Parathyroid adenoma (tissue), 2 donors: Measurements from ENCODE around the gene TENM3.

Experiments used
- H2AFZ ChIP-seq: fragments of 300-600 bp; sonication (generic); one replicate; pipeline ENCODE4 v1.7.0; 2017; ENCODE audit warnings: antibody characterized with exemption, mild to moderate bottlenecking
- H3K27ac ChIP-seq: fragments of 300-600 bp; sonication (generic); one replicate; pipeline ENCODE4 v1.7.0; 2017
- H3K27me3 ChIP-seq: fragments of 300-600 bp; sonication (generic); one replicate; pipeline ENCODE4 v1.7.0; 2017; ENCODE audit warnings: low read length; ENCODE audit not compliant: control insufficient read depth, insufficient read depth
- H3K36me3 ChIP-seq: fragments of 300-600 bp; sonication (generic); one replicate; pipeline ENCODE4 v1.7.0; 2017; ENCODE audit warnings: low read length; ENCODE audit not compliant: control insufficient read depth, insufficient read depth
- H3K4me1 ChIP-seq: fragments of 300-600 bp; sonication (generic); one replicate; pipeline ENCODE4 v1.7.0; 2017; ENCODE audit warnings: control low read depth
- H3K4me2 ChIP-seq: fragments of 300-600 bp; sonication (generic); one replicate; pipeline ENCODE4 v1.7.0; 2017; ENCODE audit warnings: low read length
- H3K4me3 ChIP-seq: fragments of 300-600 bp; sonication (generic); one replicate; pipeline ENCODE4 v1.7.0; 2017; ENCODE audit warnings: low read depth, low read length
- H3K79me2 ChIP-seq: fragments of 300-600 bp; sonication (generic); one replicate; pipeline ENCODE4 v1.7.0; 2017; ENCODE audit warnings: control low read depth
- H3K9ac ChIP-seq: fragments of 300-600 bp; sonication (generic); one replicate; pipeline ENCODE4 v1.7.0; 2017; ENCODE audit warnings: mild to moderate bottlenecking
- H3K9me3 ChIP-seq: fragments of 300-600 bp; sonication (generic); one replicate; pipeline ENCODE4 v1.7.0; 2017; ENCODE audit warnings: low read length; ENCODE audit not compliant: control insufficient read depth
- CTCF ChIP-seq: fragments of 300-600 bp; sonication (generic); IDR thresholded peaks from one replicate; pipeline ENCODE4 v1.7.0; 2017; ENCODE audit warnings: antibody characterized with exemption, mild to moderate bottlenecking
- donor health status: primary hyperparathyroidism.

Gene TENM3

GRCh38 chr4:182738283-182739047, 495.3 kb downstream of the TENM3 start:
- Histone ChIP-seq H3K4me3 (no peak overlapping the region), H3K4me2 (no peak overlapping the region), H2AFZ (no peak overlapping the region), H3K27ac (no peak overlapping the region), H3K79me2 (no peaks in the 10 kb centered on the region), H3K4me1 (no peaks in the 10 kb centered on the region), H3K9me3 (no peaks in the 10 kb centered on the region), H3K36me3 (no peaks in the 10 kb centered on the region), H3K27me3 (no peaks in the 10 kb centered on the region), H3K9ac (no peak overlapping the region)
- TF ChIP-seq CTCF: no peak

- no peak overlapping the region for H3K4me3 ChIP-seq
- no peak for TF ChIP-seq CTCF
- no peaks in the 10 kb centered on the region for H3K36me3 ChIP-seq
- no peak overlapping the region for H3K27ac ChIP-seq
- H2AFZ ChIP-seq: no peak overlapping the region
- no peaks in the 10 kb centered on the region for H3K79me2 ChIP-seq
- no peak overlapping the region for H3K9ac ChIP-seq
- no peaks in the 10 kb centered on the region for H3K27me3 ChIP-seq
- no peaks in the 10 kb centered on the region for H3K9me3 ChIP-seq
- no peaks in the 10 kb centered on the region for H3K4me1 ChIP-seq
- no peak overlapping the region for H3K4me2 ChIP-seq
These were observed 497.1 kb downstream of the TENM3 start for GRCh38 chr4:182740256-182740655.

GRCh38 chr4:182741054-182741453, 497.9 kb downstream of the TENM3 start:
- Histone ChIP-seq H3K9ac (no peak overlapping the region), H3K4me1 (no peaks in the 10 kb centered on the region), H3K79me2 (no peaks in the 10 kb centered on the region), H3K9me3 (no peaks in the 10 kb centered on the region), H3K4me3 (no peak overlapping the region), H3K36me3 (no peaks in the 10 kb centered on the region), H3K4me2 (no peak overlapping the region), H2AFZ (no peak overlapping the region), H3K27ac (no peak overlapping the region), H3K27me3 (no peaks in the 10 kb centered on the region)
- TF ChIP-seq CTCF: no peak

GRCh38 chr4:182741914-182742313, 498.7 kb downstream of the TENM3 start:
- Histone ChIP-seq H3K79me2 (no peaks in the 10 kb centered on the region), H3K4me1 (no peaks in the 10 kb centered on the region), H3K36me3 (no peaks in the 10 kb centered on the region), H3K9ac (no peak overlapping the region), H3K27me3 (no peaks in the 10 kb centered on the region), H2AFZ (no peak overlapping the region), H3K4me2 (no peak overlapping the region), H3K4me3 (no peak overlapping the region), H3K27ac (no peak overlapping the region), H3K9me3 (no peaks in the 10 kb centered on the region)
- TF ChIP-seq CTCF: no peak

- no peak overlapping the region for H2AFZ ChIP-seq
- TF ChIP-seq CTCF: no peak
These were observed 500.6 kb downstream of the TENM3 start for GRCh38 chr4:182743815-182744214.

More at GRCh38 chr4:182743815-182744214, 500.6 kb downstream of the TENM3 start:
- Histone ChIP-seq H3K4me1 (no peaks in the 10 kb centered on the region), H3K4me3 (no peak overlapping the region), H3K27me3 (no peaks in the 10 kb centered on the region), H3K4me2 (no peak overlapping the region), H3K79me2 (no peaks in the 10 kb centered on the region), H3K9ac (no peak overlapping the region), H3K27ac (no peak overlapping the region), H3K36me3 (no peaks in the 10 kb centered on the region), H3K9me3 (no peaks in the 10 kb centered on the region)
